Right cardiac atrium (tissue), 5 donors: ENCODE data around the gene CAPS. TPM values are rescaled to one million over a fixed set of nuclear protein-coding genes. Genes with fewer than 3 reads are reported as not detected.
A peak's percentile ranks its signal among the peaks of the same experiment; 100 is the strongest.

Source experiments
- ATAC-seq, 2 donors: fragments of 200-7000 bp; cut with Tn5 transposase; one replicate each; pipeline versions ENCODE4 v1.8.0 to v1.9.1; 2020; ENCODE audit warnings: moderate library complexity in 2 of 2, mild to moderate bottlenecking in 1 of 2
- DNase-seq, 3 donors: peaks; one replicate each; pipeline ENCODE4 v3.0.0-alpha.2; 2020
- H3K27ac ChIP-seq: one replicate; pipeline ENCODE4 v1.5.1; 2013; ENCODE audit warnings: mild to moderate bottlenecking, low read length, control low read depth, moderate library complexity
- H3K27me3 ChIP-seq: one replicate; pipeline ENCODE4 v1.6.1; 2013; ENCODE audit not compliant: control insufficient read depth, insufficient read depth
- H3K4me1 ChIP-seq: one replicate; pipeline ENCODE4 v1.6.1; 2013; ENCODE audit warnings: low read length; ENCODE audit not compliant: control insufficient read depth, insufficient read depth
- H3K4me3 ChIP-seq: one replicate; pipeline ENCODE4 v1.5.1; 2013; ENCODE audit warnings: low read length, control low read depth
- H3K9me3 ChIP-seq: one replicate; pipeline ENCODE4 v1.6.1; 2013; ENCODE audit warnings: low read length; ENCODE audit not compliant: control insufficient read depth
- WGBS: extraction: QIAGEN DNeasy Blood & Tissue Kit; methylation state at CpG from one replicate; pipeline ENCODE4 v1.1.7; 2013; 5-methylcytosine and 5-hydroxymethylcytosine counted together
- intact Hi-C, 4 donors: fragments of 100-400 bp; cut with DNase I; formaldehyde crosslinking; loops; one replicate each; pipeline versions ENCODE4 v1.11.0 to v1.14.0; 2022 to 2023
- polyA plus RNA-seq: library from polyadenylated mRNA; stranded (reverse); fragments of 200-250 nt; gene quantifications from one replicate; pipeline ENCODE4 v1.2.3, GENCODE V29; 2013
- total RNA-seq, 4 donors: library from RNA; stranded (reverse); fragmentation: NEBNext Ultra II Directional; extraction: Animal tissue kit (Norgen Biotek cat#: 25700); gene quantifications; one replicate each; pipeline ENCODE4 v1.2.1, GENCODE V29; 2021
- donor health status: healthy with polysubstance abuse.
- donor health status: DM: no; HTN: yes; CAD: no.
- donor health status: DM: no; HTN: no; CAD: no.
- donor health status: DM: no; HTN: yes; CAD: no; lungs with severe emphysema.
- donor health status: DM: yes; HTN: yes; CAD: no.

CAPS gene
- total and polyA plus RNA-seq, 5 donors: 7.1 to 14.2 (median 9.7) TPM

- Histone ChIP-seq H3K4me1 (peaks cover 4% of the 10 kb centered on the region), H3K27ac (peak overlapping the region; percentile 68), H3K27me3 (no peaks in the 10 kb centered on the region), H3K4me3 (no peak overlapping the region), H3K9me3 (no peaks in the 10 kb centered on the region)
- ATAC-seq (no peak), DNase-seq (no peak)
- intact Hi-C loops: no loop called here
- 71% methylated on average over 8 of the region's 8 CpGs for WGBS
Observed at GRCh38 chr19:5927441-5927821, 13.4 kb downstream of the CAPS start.

- H3K27me3 ChIP-seq: no peaks in the 10 kb centered on the region
- H3K4me1 ChIP-seq: peaks cover 4% of the 10 kb centered on the region
- H3K4me3 ChIP-seq: no peak overlapping the region
- intact Hi-C loops: no loop called here
- no peak for ATAC-seq
- DNase-seq: peak in 1 of 3 donors; percentile 16
- whole genome bisulfite sequencing: 88% methylated on average over 13 of the region's 13 CpGs
- H3K9me3 ChIP-seq: no peaks in the 10 kb centered on the region
- no peak overlapping the region for H3K27ac ChIP-seq
Observed at GRCh38 chr19:5929179-5929578, 15.1 kb downstream of the CAPS start.

GRCh38 chr19:5929625-5930024 is 15.6 kb downstream of the CAPS start:
- intact Hi-C loops: no loop called here

DNA sequence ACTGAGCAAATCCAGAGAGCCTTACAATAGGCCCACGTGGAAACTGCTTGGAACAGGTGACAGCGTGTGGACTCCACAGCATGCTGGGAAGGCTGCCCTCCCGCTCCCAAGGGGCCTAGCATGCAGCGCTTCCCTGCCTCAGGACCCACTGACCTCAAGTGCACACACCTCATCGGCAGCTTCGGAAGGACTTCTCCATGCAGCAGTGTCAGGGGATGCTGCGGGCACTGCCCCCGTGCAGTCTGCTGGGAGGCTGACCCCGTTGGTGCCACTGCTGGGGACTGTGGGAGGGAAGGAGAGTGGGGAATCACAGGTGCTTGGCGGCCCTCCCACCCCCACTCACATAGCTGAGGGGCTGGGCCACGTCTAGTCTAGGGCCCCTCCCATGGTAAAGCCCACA is 17.2 kb downstream of the CAPS start:
- Histone ChIP-seq H3K27me3 (no peaks in the 10 kb centered on the region), H3K4me3 (no peak overlapping the region), H3K27ac (no peak overlapping the region), H3K4me1 (peaks cover 6% of the 10 kb centered on the region), H3K9me3 (no peaks in the 10 kb centered on the region)
- DNase-seq (peak in 2 of 3 donors; percentile 35 to 41), ATAC-seq (no peak)
- WGBS: 89% methylated on average over 11 of the region's 11 CpGs
- intact Hi-C loops: no loop called here

More at GRCh38 chr19:5929625-5930024, 15.6 kb downstream of the CAPS start:
- Histone ChIP-seq H3K9me3 (no peaks in the 10 kb centered on the region), H3K27me3 (no peaks in the 10 kb centered on the region), H3K27ac (no peak overlapping the region), H3K4me1 (peaks cover 4% of the 10 kb centered on the region), H3K4me3 (no peak overlapping the region)
- DNase-seq (peak in 1 of 3 donors; percentile 49), ATAC-seq (no peak)
- WGBS: 84% methylated on average over 14 of the region's 14 CpGs

DNA sequence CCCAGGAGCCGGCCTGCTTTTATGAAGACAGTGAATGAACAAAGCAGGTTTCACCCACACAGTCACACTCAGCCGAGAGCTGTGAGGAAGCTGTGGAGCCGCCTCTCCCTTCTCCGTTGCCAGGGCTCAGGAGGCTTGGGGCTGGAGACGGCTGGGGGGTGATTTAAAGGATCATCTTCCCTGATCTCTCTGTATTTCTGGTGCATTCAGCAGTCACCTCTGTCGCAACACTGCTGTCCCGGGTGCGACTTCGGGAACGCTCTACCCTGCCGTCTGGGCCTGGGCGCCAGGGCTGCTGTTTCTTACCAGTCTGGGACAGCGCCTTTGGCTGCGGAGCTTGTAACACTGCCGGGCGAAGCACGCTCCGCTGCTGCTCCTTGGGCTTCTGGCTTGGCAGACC is 18.1 kb downstream of the CAPS start:
- intact Hi-C loops: no loop called here
- WGBS: 97% methylated on average over 18 of the region's 18 CpGs
- Histone ChIP-seq H3K27ac (no peak overlapping the region), H3K4me3 (no peak overlapping the region), H3K9me3 (no peaks in the 10 kb centered on the region), H3K4me1 (peaks cover 4% of the 10 kb centered on the region), H3K27me3 (no peaks in the 10 kb centered on the region)
- ATAC-seq (no peak), DNase-seq (peak in 2 of 3 donors; percentile 37 to 44)

DNA sequence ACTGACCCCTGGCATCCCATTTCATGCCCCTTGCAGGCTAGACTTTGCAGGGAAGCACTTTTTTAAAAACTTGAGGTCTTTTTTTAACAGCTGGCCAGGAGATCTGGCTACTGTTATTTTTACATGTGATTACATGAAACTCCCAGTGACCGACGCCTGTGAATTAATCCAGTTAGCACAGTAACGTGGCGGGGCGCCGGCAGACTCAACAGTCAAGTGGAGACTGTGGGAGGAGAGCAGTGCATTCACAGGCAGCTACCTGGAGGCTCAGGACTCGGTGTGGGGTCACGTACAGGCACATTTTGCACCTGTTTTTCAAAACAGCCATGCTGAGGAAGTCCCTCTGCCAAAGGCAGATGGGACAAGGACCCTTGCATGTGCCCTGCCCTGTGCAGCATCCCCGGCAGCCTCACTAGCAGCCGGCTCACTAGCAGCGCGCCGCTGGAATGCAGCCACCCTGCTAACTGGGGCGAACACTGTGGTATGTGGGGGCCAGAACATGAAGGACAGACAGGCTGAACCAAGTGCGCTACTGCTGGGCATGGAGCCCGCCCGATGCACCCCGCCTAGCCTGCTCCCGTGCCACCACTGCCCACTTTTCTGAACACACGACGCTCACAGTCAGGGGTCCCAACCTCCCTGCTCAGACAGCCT is 18.7 kb downstream of the CAPS start:
- ATAC-seq (no peak), DNase-seq (peak in 2 of 3 donors; percentile 40 to 43)
- intact Hi-C loops: no loop called here
- H3K9me3 ChIP-seq: no peaks in the 10 kb centered on the region
- 92% methylated on average over 21 of the region's 21 CpGs for WGBS
- no peaks in the 10 kb centered on the region for H3K27me3 ChIP-seq
- no peak overlapping the region for H3K4me3 ChIP-seq
- peaks cover 2% of the 10 kb centered on the region for H3K4me1 ChIP-seq
- H3K27ac ChIP-seq: no peak overlapping the region

- intact Hi-C loops: no loop called here
- no peaks in the 10 kb centered on the region for H3K9me3 ChIP-seq
- ATAC-seq (peak in 1 of 2 donors; percentile 8), DNase-seq (peak in 2 of 3 donors; percentile 50 to 54)
- H3K4me1 ChIP-seq: peaks cover 2% of the 10 kb centered on the region
- H3K27ac ChIP-seq: no peak overlapping the region
- H3K27me3 ChIP-seq: no peaks in the 10 kb centered on the region
- WGBS: 76% methylated on average over 20 of the region's 20 CpGs
- H3K4me3 ChIP-seq: no peak overlapping the region
Observed at GRCh38 chr19:5933391-5934068, 19.5 kb downstream of the CAPS start.

DNA sequence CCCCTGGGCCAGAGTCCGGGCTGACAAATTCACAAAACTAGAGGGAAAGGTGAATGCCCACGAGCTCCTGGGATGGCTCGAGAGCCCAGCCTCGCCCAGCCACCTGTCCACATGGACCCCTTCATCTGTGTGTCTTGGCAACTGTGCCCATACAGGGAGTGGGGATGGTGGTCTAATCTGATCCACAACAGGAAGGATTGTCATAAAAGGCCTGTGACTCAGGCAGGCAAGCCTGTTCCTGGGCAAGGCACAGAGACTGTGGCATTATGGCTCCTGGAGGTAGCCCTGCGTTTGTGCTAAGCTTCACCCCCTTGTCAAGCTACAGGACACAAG is 20.0 kb downstream of the CAPS start:
- intact Hi-C loops: no loop called here
- peak in 1 of 3 donors; percentile 50 for DNase-seq
- Histone ChIP-seq H3K27me3 (no peaks in the 10 kb centered on the region), H3K4me1 (peaks cover 2% of the 10 kb centered on the region), H3K4me3 (no peak overlapping the region), H3K9me3 (no peaks in the 10 kb centered on the region), H3K27ac (no peak overlapping the region)
- 76% methylated on average over 5 of the region's 5 CpGs for WGBS
- ATAC-seq: peak in 1 of 2 donors; percentile 11

DNA sequence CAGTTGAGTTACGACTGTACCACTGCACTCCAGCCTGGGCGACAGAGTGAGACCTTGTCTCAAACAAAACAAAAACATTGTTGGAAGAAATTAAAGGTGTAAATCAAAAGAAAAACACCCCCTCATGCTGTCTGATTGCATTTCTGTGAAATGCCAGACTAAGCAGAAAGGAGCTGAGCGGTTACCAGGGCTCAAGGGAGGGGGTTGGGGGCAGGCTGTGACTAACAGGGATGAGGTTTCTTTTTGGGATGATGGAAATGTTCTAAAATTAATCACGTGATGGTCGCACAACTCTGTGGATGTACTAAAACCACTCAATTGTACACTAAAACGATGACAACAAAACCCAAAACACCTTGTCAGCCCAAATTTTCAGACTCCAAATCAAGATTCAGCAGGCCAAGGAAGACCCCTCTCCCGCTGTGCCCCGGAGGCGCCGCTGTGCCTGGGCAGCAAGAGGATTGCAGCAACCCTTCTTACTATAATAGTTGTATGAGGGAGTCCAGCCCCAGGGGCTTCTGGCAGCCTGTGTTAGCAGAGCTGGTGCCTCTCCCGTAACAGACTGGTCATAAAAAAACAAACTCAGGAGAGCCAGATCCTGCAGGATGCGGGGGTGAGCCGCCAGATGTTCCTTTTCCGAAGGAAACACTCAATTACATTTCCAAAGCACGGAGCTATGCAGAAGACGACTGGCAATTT is 20.9 kb downstream of the CAPS start:
- DNase-seq (peak in 2 of 3 donors; percentile 65 to 77), ATAC-seq (peak; percentile 10 to 60)
- H3K9me3 ChIP-seq: no peaks in the 10 kb centered on the region
- peaks cover 2% of the 10 kb centered on the region for H3K4me1 ChIP-seq
- WGBS: 48% methylated on average over 16 of the region's 16 CpGs
- H3K4me3 ChIP-seq: no peak overlapping the region
- intact Hi-C loops: no loop called here
- H3K27ac ChIP-seq: peak overlapping the region; percentile 49
- no peaks in the 10 kb centered on the region for H3K27me3 ChIP-seq

GRCh38 chr19:5935473-5936291 is 21.6 kb downstream of the CAPS start:
- ATAC-seq (peak; percentile 32 to 52), DNase-seq (peak in 2 of 3 donors; percentile 71 to 75)
- Histone ChIP-seq H3K9me3 (no peaks in the 10 kb centered on the region), H3K27me3 (no peaks in the 10 kb centered on the region), H3K4me1 (peaks cover 2% of the 10 kb centered on the region), H3K27ac (peak overlapping the region; percentile 46), H3K4me3 (no peak overlapping the region)
- WGBS: 57% methylated on average over 25 of the region's 25 CpGs
- intact Hi-C loops: no loop called here

DNA sequence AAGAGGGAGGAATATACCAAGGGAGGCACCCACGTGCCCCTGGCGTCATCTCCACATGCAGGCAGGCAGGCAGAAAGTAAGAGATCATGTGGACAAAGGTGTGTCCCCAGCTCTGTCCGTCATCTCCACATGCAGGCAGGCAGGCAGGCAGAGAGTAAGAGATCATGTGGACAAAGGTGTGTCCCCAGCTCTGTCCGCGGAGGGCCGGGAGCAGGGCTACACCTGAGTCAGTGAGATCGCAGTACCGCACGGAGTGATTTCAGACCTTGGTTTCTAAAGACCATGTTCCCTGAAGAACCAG is 22.2 kb downstream of the CAPS start:
- ATAC-seq: no peak
- no peak overlapping the region for H3K27ac ChIP-seq

More for the DNA sequence above, 22.2 kb downstream of the CAPS start:
- no peaks in the 10 kb centered on the region for H3K9me3 ChIP-seq
- DNase-seq: peak in 2 of 3 donors; percentile 10 to 35
- intact Hi-C loops: no loop called here
- H3K27me3 ChIP-seq: no peaks in the 10 kb centered on the region
- 91% methylated on average over 9 of the region's 9 CpGs for WGBS
- H3K4me1 ChIP-seq: peaks cover 2% of the 10 kb centered on the region
- no peak overlapping the region for H3K4me3 ChIP-seq
